ENCODE measurements around the gene KDM4F.

- TF ChIP-seq, protein P1, sequence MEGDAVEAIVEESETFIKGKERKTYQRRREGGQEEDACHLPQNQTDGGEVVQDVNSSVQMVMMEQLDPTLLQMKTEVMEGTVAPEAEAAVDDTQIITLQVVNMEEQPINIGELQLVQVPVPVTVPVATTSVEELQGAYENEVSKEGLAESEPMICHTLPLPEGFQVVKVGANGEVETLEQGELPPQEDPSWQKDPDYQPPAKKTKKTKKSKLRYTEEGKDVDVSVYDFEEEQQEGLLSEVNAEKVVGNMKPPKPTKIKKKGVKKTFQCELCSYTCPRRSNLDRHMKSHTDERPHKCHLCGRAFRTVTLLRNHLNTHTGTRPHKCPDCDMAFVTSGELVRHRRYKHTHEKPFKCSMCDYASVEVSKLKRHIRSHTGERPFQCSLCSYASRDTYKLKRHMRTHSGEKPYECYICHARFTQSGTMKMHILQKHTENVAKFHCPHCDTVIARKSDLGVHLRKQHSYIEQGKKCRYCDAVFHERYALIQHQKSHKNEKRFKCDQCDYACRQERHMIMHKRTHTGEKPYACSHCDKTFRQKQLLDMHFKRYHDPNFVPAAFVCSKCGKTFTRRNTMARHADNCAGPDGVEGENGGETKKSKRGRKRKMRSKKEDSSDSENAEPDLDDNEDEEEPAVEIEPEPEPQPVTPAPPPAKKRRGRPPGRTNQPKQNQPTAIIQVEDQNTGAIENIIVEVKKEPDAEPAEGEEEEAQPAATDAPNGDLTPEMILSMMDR (IDR thresholded peaks at IDR 0.05): no peak
- TF ChIP-seq EP300 (IDR thresholded peaks at IDR 0.05; ENCODE audit: low read depth): no peak
Observed at GRCh38 chr11:95081412-95081811, 32.2 kb downstream of the KDM4F start.
